DOHH2 (cell line): Measurements from ENCODE around the gene TMEM9B.

Source experiments
- H3F3A ChIP-seq: fragments of 200-600 bp; sonication (generic), shearing (Covaris generic); 2 replicates; pipeline ENCODE4 v1.6.0; 2016; ENCODE audit warnings: antibody characterized with exemption, mild to moderate bottlenecking; ENCODE audit not compliant: control insufficient read depth, insufficient read depth
- H3K27ac ChIP-seq: fragments of 200-600 bp; sonication (generic); 2 replicates; pipeline ENCODE4 v1.5.1; 2014; ENCODE audit warnings: low read depth, mild to moderate bottlenecking, low read length, moderate library complexity
- H3K27me3 ChIP-seq: fragments of 200-600 bp; sonication (generic); 2 replicates; pipeline ENCODE4 v1.6.1; 2014; ENCODE audit warnings: mild to moderate bottlenecking, low read length, mixed read lengths; ENCODE audit not compliant: control insufficient read depth
- H3K36me3 ChIP-seq: fragments of 200-600 bp; sonication (generic); 2 replicates; pipeline ENCODE4 v1.6.1; 2014; ENCODE audit warnings: mild to moderate bottlenecking, low read length, moderate library complexity, mixed read lengths; ENCODE audit not compliant: control insufficient read depth
- H3K4me1 ChIP-seq: fragments of 200-600 bp; sonication (generic); 2 replicates; pipeline ENCODE4 v1.6.1; 2014; ENCODE audit warnings: mild to moderate bottlenecking, low read length, mixed read lengths; ENCODE audit not compliant: control insufficient read depth
- H3K4me2 ChIP-seq: fragments of 200-600 bp; sonication (generic); 2 replicates; pipeline ENCODE4 v1.6.0; 2014; ENCODE audit warnings: mild to moderate bottlenecking, low read length, moderate library complexity
- H3K4me3 ChIP-seq: fragments of 200-600 bp; sonication (generic); 2 replicates; pipeline ENCODE4 v1.5.1; 2014; ENCODE audit warnings: mild to moderate bottlenecking, low read length, mixed read lengths
- H3K79me2 ChIP-seq: fragments of 200-600 bp; sonication (generic); 2 replicates; pipeline ENCODE4 v1.6.1; 2014; ENCODE audit warnings: mild to moderate bottlenecking, low read length, mixed read lengths; ENCODE audit not compliant: control insufficient read depth
- H3K9me2 ChIP-seq: fragments of 200-600 bp; sonication (generic); replicated peaks from 2 replicates; pipeline ENCODE4 v1.6.1; 2014; ENCODE audit warnings: mild to moderate bottlenecking, low read length, mixed read lengths; ENCODE audit not compliant: control insufficient read depth
- H3K9me3 ChIP-seq: fragments of 200-600 bp; sonication (generic); 2 replicates; pipeline ENCODE4 v1.6.1; 2014; ENCODE audit warnings: antibody characterized with exemption, low read length, mixed read lengths; ENCODE audit not compliant: control insufficient read depth, insufficient read depth
- H4K20me1 ChIP-seq: fragments of 200-600 bp; sonication (generic); 2 replicates; pipeline ENCODE4 v1.6.0; 2014; ENCODE audit warnings: low read depth, mild to moderate bottlenecking, antibody characterized with exemption, low read length, moderate library complexity; ENCODE audit not compliant: control insufficient read depth, insufficient read depth
- EZH2phosphoT487 ChIP-seq: fragments of 200-600 bp; sonication (generic); IDR thresholded peaks from 2 replicates; pipeline ENCODE4 v1.6.1; 2017; ENCODE audit warnings: borderline replicate concordance, mild to moderate bottlenecking, antibody characterized with exemption, low read length, moderate library complexity, mixed read lengths
- TF ChIP-seq, protein P1 (sequence below): fragments of 200-600 bp; sonication (generic); IDR thresholded peaks from one replicate; pipeline ENCODE4 v1.5.1; 2014; ENCODE audit warnings: antibody characterized with exemption, mild to moderate bottlenecking, low read depth, low read length; ENCODE audit not compliant: poor library complexity, severe bottlenecking

Gene TMEM9B

DNA sequence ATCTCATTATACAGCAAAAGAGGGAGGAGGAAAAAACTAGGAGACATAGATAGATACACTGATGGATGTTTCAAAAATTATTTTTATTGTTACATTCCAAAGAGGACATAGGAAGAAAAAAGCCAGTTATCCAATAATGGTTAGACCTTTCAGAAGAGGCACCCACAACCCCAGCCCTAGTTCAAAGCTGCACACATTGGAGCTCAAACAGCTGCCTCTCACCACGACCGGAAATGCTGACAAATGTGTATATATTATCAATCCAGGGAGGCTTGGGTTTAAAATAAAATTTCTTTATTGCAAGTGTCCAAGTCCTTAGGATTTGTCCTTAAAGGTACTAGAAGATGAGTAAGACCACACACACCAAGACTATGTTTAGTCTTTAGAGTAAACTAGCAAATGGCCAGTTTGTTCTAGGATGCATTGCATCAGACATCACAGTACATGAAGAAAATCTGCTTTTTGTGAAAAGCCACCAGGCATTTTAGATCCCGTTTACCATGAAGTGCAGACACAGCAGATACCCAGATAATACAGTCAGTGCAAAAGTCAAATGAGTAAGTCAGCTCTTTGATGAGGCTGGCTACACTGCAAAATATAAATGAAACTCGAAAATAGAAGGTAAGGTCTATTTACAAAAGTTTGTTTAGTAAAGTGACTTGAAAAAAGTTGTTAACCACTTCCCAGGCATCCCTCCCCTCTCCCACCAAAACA is 16.9 kb downstream of the TMEM9B start:
- Histone ChIP-seq H4K20me1 (no peaks in the 10 kb centered on the region), H3F3A (no peaks in the 10 kb centered on the region), H3K79me2 (no peaks in the 10 kb centered on the region), H3K4me1 (no peaks in the 10 kb centered on the region), H3K9me3 (no peaks in the 10 kb centered on the region), H3K4me2 (no peak overlapping the region), H3K27ac (no peak overlapping the region), H3K27me3 (peaks cover 6% of the 10 kb centered on the region), H3K36me3 (peaks cover 34% of the 10 kb centered on the region), H3K4me3 (no peak overlapping the region), H3K9me2 (no peaks in the 10 kb centered on the region)
- no peak for TF ChIP-seq EZH2phosphoT487
- TF ChIP-seq, protein P1, sequence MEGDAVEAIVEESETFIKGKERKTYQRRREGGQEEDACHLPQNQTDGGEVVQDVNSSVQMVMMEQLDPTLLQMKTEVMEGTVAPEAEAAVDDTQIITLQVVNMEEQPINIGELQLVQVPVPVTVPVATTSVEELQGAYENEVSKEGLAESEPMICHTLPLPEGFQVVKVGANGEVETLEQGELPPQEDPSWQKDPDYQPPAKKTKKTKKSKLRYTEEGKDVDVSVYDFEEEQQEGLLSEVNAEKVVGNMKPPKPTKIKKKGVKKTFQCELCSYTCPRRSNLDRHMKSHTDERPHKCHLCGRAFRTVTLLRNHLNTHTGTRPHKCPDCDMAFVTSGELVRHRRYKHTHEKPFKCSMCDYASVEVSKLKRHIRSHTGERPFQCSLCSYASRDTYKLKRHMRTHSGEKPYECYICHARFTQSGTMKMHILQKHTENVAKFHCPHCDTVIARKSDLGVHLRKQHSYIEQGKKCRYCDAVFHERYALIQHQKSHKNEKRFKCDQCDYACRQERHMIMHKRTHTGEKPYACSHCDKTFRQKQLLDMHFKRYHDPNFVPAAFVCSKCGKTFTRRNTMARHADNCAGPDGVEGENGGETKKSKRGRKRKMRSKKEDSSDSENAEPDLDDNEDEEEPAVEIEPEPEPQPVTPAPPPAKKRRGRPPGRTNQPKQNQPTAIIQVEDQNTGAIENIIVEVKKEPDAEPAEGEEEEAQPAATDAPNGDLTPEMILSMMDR, result no peak

DNA sequence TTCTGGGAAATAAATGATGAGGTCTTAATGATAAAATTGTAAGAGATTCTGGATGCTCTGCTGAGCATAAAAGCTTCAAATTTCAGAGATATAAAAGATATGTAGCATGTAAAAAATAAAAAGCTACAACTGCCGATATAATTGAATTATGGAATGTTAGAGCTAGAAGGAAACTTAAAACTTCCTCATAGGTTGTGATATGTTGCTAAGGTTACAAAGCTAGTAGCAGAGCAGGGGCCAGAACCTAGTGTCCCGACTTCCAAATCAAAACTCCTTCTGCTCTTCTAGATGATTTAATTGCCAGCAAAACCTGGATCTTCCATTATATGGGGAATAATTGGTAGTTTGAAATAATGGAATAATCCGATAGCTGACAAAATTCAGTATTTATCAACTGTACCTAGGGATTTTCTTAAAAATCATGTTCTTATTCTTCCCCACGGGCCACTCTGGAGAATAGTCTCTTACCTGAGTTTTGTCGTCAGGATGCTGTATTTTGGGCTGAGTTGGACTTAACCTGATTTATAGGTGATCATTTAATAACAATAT is 21.6 kb downstream of the TMEM9B start, which contains the start of gene ASCL3:
Gene ASCL3 (minus strand): TSS at position 499 of the 549 bp plus-strand sequence. CDS start 4,855 bp downstream, outside the sequence.
- H3F3A ChIP-seq, result no peaks in the 10 kb centered on the region

DNA sequence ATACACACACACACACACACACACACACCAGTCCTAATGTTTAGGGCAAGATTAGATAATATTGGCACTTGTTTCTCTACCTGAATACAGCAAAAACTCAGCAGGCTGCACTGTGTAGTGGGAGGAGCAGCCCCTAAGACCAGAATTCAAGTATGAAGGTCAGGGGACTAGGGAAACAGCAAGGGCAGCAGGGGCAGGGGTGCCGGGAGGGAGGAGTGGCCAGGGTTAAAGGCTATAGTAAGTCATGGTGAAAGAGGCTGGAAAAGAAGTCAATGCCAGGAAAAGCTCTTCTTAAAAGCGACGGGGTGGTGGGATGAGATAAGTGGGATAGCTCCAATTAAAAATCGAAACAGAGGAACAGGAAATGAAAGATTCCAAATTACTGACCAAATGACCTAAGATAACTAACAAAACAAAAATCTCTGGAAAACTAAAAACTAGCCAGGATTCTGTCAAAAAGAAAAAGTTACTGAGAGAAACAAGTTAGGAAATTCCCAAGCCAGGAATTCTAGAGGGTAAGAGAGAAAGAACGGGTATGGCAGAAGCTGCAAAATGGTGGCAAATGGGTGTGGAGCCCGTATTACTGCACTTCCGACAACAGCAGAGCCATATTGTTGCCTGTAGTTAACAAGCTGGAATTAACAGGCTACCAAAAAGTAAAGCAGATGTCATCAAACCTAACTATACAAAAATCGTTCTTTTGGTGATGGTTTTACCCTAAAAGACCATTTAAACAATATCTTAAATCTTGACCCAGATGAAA is 22.7 kb downstream of the TMEM9B start:
- Histone ChIP-seq H3K9me3 (no peaks in the 10 kb centered on the region), H3F3A (no peaks in the 10 kb centered on the region)
- TF ChIP-seq, protein P1, result no peak
- TF ChIP-seq EZH2phosphoT487, result no peak

More for the DNA sequence above, 21.6 kb downstream of the TMEM9B start, which contains the start of gene ASCL3:
- Histone ChIP-seq H3K4me3 (no peak within 1 kb of the TSS), H3K27me3 (peaks cover 28% of the 10 kb centered on the region), H3K4me1 (no peaks in the 10 kb centered on the region), H3K79me2 (no peaks in the 10 kb centered on the region), H3K9me2 (no peaks in the 10 kb centered on the region), H4K20me1 (no peaks in the 10 kb centered on the region), H3K9me3 (no peaks in the 10 kb centered on the region), H3K4me2 (no peak within 1 kb of the TSS), H3K36me3 (peaks cover 6% of the 10 kb centered on the region), H3K27ac (no peak within 1 kb of the TSS)
- no peak for TF ChIP-seq EZH2phosphoT487
- TF ChIP-seq, protein P1, result no peak

More for the DNA sequence above, 22.7 kb downstream of the TMEM9B start:
- Histone ChIP-seq H3K79me2 (no peaks in the 10 kb centered on the region), H3K4me2 (no peak overlapping the region), H3K4me3 (no peak overlapping the region), H4K20me1 (no peaks in the 10 kb centered on the region), H3K27ac (no peak overlapping the region), H3K9me2 (no peaks in the 10 kb centered on the region), H3K36me3 (no peaks in the 10 kb centered on the region), H3K27me3 (peaks cover 28% of the 10 kb centered on the region), H3K4me1 (no peaks in the 10 kb centered on the region)
